Stimulated activated naive CD8-positive, alpha-beta T cell treated with anti-CD3 and anti-CD28 coated beads, Interleukin-15, Interleukin-2, amounts not matched to agents 100 U/mL and 50 U/mL, for 24 hours (primary cell): ENCODE measurements around the gene AVPR2.

Experiments used
- ATAC-seq: fragments of 150-1000 bp; cut with Tn5 transposase; one replicate; pipeline ENCODE4 v1.10.0; 2021
- DNase-seq: peaks from one replicate; pipeline ENCODE4 v3.0.0; 2021

The AVPR2 gene

GRCh38 chrX:153871451-153871850 is 33.0 kb upstream of the AVPR2 start:
- DNase-seq, result no peak
- ATAC-seq, result no peak

- DNase-seq, result no peak
- no peak for ATAC-seq
Measured at GRCh38 chrX:153871946-153872878, 32.3 kb upstream of the AVPR2 start.

DNA sequence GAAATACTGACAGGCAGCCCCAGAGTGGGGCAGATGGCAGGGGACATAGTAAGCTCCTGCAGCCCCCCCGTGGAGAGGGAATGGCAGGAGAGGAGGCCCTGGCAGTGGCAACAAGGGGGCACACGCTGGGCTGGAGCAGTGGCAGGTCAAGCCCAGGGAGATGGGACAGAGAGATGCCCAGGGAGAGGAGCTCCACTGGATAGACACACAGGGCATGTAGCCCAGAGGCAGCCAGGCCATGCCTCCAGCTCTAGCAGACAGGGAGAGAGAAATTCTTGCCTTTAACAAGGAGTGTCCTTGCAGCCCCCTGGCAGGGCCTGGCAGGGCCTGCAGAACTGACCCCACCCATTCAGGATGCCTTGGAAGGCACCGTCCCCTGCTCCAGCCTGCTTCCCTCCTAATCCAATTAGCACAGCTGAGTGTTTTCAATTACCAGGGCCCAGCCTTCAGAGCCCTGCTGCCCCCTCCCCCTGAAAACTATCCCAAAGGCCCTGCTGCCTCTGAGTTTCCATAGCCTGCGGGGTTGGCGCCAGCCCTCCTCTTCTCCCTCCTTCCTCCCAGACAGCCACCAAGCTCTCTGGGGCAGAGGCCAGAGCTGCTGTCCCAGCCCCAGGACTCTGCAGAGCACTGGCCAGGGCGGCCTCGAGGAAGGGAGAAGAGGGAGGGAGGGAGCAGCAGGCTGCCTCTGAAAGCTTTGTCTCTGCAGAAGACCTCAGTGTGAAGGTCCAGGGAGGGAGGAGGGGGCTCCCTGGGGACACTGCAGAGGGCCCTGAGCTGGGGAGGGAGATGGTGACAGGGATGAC is 31.0 kb upstream of the AVPR2 start:
- no peak for DNase-seq
- ATAC-seq, result no peak

DNA sequence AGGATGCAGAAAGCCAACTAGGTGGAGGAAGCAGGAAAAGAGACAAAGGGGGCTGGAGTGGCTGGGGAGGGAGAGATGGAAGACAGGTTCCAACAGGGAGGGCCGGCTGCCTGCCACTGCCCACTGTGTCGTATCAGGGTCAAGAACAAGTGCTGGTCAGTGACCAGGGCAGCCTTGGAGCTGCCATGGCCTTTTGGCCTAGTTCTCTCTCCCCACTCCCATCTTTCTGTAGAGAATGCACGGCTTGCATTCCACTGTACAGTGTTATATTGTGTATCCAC is 30.4 kb upstream of the AVPR2 start:
- ATAC-seq, result no peak
- DNase-seq, result no peak

DNA sequence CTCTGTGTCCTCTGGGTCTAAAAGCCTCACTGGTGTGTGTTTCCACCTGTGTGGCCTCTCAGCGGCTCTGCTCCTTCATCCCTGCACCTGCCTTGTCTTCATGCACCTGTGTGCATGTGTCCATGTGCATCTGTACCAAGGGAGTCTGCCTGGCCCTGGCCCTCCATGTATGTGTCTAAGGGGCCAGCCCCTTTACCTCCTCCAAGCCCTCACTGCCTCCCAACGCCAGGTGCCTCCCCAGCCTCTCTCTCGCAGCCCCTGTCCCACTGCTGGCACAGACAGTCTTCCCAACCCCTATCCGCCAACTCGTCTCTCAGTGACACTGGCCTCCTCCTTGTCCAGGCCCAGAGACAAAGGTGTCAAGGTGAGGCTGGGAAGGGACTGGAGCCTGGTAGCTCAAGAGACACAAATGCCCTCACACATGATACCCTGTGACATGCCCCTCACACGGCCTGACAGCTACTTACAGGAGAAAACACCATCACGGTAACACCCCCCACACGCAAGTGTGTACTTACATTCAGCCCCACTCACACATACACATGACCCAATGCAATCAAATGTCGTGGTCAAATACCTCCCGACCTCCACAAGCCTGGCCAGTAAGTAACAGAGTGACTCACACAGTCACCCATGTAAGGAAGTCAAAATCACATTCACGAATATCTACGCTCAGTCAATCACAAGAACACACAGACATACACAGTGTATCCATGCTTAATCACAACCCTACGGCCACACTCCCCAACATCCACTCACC is 29.9 kb upstream of the AVPR2 start:
- ATAC-seq, result no peak

DNA sequence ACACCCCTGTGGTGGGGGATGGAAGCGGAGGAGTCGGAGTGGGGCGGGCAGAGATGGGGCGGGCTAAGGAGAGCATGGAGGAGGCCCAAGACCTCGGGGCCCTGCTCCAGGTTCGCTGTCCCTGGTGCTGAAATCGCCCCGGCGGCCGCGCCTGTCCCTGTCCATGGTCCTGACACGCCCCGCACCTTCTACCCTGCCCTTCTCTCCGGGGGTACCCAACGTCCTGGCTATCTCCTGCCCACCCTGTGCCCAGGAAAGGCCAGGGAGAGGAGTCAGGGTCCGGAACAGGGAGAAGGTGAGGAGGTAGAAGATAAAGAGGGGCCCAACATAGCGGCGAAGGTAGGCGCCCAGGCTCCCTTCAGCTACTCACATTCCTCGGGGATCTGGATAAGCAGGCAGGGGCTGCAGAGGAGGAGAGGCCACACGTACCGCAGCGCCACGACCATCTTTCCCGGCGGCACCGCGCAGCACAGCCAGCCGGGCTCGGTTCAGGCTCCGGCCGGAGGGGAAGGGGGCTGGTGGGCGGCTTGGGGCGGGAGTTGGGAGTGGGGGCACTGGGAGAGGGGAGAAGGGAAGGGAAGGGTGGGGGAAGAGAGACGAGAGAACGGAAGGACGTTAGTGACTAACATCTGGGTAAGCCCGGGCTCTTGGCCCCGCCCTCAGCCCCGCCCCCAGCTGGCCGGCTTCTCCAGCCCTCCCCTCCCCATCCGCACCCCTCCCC is 28.9 kb upstream of the AVPR2 start:
- ATAC-seq, result no peak
- peak; percentile 72 for DNase-seq

More for the DNA sequence above, 29.9 kb upstream of the AVPR2 start:
- DNase-seq, result no peak

GRCh38 chrX:153876112-153876491 is 28.4 kb upstream of the AVPR2 start:
- DNase-seq (no peak), ATAC-seq (no peak)

DNA sequence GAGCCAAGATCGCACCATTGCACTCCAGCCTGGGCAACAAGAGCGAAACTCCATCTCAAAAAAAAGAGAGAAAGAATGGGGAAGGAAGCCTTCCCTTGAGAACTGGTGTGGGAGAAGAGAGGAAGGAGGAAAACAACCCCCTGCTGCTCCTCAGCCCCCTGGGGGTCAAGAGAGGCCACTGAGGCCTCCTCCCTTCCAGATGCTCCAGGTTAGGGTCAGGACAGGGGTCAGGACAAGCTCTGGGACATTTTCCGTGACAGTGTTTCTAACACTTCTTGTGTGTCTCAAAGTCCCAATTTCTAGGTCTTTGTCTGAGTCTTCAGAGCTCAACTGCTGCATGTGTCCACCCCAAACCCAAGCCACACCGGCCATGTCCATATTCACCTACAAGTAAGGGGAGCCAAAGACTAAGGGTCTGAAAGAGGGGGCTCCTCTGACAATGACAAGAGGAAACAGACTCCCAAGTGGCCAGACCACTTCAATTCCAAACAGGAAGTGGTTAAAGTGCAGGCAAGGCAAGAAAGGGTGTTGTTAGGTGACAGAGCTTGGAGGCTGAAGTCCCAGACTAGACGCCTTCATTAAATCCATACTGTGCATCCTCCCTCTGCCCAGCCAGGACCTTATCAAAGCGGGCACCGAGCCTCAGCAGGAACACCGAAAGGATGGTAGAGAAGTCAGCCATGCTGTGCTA is 26.8 kb upstream of the AVPR2 start:
- ATAC-seq, result no peak
- DNase-seq, result no peak

DNA sequence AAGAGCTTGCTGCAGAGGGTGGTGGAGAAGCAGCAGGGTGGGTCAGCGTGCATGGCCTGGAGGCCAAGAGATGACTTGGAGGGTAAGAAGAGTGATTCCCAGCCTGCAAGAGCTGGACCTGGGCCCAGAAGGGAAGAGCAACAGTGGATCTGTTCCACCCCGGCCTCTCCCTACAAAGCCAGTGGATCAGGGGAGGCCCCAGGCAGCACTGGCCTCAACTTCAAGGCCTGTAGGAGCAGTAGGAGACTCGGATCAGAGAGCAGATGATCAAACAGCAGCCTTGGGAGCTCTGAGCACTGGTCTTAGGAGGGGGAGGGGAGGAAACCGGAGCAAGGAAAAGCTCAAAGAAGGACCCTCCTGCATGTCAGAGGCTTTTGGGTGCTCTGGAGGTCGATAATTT is 26.1 kb upstream of the AVPR2 start:
- no peak for ATAC-seq

GRCh38 chrX:153878969-153879653 is 25.4 kb upstream of the AVPR2 start:
- ATAC-seq (peak; percentile 76), DNase-seq (no peak)

More for the DNA sequence above, 26.1 kb upstream of the AVPR2 start:
- DNase-seq, result no peak

DNA sequence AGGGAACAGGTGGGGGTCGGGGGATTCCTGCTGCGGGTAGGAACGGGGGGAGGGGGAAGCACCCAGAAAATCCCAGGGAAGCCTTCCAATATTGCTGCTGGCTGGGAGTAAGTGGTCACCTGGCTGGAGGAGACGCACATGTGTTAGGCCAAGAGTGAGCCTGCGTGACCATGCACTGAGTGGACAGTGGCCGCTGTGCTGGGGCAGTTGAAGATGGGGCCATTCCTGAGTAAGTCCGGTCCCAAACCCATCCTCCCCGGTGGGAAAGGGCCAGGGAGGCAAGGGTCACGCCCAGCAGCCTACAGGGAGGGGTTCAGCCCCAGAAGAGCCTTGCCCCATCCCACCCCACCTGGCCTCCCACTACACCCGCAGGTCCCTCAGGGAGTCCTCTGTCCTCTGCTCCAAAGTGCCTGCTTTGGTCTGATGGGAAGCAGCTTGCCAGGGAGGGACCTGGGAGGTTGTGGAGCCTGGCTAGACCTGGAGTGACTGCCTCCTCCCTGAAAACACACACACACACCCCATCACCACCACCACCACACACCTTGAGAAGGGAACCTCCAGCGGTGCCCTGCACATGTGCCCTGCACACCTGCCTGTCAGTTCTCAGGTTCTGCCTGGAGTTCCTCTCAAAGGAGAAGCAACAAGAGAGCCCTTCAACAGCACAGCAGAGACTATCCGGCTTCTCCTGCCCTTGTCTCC is 24.6 kb upstream of the AVPR2 start:
- ATAC-seq, result no peak
- no peak for DNase-seq

DNA sequence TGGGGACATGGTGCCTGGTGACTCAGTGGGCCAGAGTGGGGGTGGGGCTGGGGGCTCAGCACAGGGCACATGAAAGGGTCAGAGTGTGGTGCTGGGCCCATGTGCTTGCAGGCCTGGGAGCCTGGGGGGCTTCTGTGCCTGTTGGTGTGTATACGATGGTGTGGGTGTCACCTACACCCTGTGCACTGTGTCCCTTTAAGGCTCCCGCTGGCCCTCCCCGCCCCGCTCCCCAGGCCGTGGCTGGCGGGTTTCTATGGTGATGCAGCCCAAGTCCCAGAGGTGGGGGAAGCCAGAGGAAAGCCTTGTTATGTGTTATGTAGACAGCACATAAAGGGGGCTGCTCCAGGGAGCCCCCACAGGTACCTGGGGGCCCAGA is 24.0 kb upstream of the AVPR2 start:
- DNase-seq (no peak), ATAC-seq (no peak)

DNA sequence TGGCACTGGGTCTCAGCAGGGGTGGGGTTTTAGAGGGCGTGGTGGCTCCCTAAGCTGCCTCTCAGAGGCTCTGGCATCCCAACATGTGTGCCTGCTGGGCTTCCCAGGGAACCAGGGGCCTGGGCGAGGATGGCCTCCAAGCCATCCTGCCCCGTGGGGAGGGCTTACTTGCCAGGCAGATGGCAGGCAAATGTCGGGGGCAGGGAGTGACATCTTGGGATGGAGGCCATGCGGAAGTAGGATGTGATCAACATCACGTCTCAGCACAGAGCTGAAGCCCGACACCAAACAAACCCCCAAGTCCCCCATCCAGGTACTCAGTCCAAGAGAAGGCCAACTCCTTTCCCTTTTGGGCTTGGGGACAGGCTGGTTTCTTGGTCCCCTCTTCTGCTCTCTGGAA is 23.2 kb upstream of the AVPR2 start:
- ATAC-seq, result no peak
- DNase-seq, result no peak

DNA sequence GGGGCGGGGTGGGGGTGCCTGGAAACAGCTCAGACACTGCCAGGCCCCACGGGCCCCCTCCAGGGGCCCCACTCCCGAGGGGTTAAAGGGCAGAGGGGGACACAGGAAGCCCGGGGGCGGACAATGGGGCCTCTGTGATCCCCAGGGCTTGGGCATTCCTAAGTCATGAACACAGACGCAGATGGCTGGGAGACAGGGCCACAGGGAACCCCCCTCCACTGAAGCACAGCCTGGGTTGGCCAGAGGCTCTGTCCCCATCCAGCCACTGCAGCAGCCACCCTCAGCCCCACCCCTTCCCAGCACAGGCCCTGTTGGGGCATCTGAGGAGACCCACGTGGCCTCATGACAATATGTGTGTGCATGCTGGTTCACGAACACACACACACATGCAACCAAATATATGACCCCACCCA is 22.4 kb upstream of the AVPR2 start:
- ATAC-seq, result no peak
- no peak for DNase-seq

GRCh38 chrX:153882557-153882956 is 21.9 kb upstream of the AVPR2 start:
- no peak for DNase-seq
- ATAC-seq, result no peak

DNA sequence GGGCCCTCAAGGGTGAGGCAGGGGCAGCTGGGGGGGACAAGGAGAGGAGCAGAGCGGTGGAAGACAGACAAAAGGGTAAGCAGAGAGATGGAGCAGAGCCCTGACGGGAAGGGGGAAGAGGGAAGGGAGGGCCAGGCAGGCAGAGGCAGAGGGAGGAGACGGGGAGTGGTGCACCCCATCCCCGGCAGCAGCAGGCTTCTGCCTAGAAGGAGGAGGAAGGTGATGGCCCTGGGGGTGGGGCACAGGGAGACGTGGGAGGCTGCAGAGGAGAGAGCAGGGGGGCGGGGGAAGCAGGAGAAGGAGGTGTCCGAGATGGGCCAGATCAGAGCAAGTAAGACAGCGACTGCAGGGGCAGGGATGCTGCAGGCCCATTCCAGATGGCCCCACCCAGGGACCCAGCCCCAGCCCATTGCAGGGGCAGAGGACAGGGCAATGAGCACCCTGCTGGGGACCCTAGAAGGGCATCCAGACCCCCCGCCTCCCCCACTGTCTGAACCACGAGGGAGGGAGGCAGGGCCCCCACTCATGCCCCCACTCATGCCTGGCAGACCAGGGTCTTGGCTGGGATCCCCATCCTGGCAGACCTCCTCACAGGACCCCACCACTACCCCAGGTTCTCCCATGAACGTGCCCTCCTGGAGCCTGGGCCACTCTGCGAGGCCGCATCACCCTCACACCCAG is 21.2 kb upstream of the AVPR2 start:
- no peak for DNase-seq
- no peak for ATAC-seq

DNA sequence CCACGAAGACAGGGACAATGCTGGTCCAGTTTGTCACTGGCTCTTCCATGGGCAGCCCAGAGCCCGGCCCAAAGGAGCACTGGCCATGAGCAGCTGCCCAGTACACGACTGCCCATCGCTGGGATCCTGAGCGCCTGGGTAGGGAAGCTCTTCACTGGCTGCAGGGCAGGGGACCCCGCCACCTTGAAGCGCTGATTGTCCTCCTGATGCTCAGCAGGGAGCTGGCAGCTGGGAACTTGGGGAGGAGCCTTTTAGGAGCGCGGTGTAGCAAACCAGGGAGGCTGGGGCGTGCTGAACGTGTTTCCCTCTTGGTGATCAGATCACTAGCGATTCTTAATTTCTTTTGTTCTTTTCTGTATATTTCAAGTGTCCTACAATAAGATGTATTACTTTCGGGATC is 20.3 kb upstream of the AVPR2 start:
- DNase-seq, result no peak
- ATAC-seq, result no peak

DNA sequence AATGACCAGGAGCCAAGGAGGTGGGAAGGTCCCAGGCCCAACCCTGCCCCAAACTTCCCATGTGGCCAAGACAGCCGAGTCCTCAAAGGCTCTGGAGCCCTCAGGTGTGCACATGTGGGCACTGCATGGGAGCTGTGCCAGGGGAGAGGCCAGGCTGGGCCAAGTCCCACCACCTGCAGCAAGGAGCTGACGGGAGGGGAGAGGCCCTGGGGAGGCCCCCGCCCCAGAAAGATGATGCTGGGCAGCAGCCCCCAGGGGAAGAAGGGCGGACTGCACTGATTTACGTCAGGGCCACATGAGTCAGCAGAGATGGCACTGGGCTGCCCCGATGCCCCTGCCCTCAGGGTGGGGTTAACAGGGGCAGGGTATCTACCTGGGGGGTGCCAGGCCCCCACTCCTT is 19.9 kb upstream of the AVPR2 start:
- ATAC-seq (peak; percentile 35), DNase-seq (no peak)

DNA sequence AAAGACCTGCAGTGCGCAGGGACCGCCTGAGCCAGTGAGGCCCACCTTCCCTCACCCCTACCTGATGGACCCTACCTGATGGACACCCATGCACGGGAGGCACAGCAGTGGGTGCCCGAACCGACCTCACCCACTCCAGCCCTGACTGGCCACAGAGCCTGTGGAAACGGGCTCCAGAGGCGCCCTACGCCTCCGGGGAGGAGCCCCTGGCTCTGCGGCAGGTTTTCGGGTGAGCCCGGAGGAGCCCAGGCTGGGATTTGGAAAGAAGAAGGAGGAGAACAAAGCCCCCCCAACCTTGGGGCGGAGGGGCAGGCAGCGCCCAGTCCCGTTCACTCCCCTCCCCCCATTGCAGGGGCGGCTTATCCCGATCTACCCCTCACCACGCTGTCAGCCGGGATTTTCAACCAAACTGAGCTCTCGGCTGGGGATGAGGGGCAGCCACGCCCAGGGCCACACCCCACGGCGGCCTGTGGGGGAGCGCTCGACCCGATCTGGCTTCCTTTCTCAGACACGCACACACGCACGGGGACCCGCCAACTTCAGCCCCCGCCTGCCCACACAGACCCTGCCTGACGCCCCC is 19.2 kb upstream of the AVPR2 start:
- DNase-seq (no peak), ATAC-seq (peak; percentile 26)
